Measurements from ENCODE around the gene ZNF618.

DNA sequence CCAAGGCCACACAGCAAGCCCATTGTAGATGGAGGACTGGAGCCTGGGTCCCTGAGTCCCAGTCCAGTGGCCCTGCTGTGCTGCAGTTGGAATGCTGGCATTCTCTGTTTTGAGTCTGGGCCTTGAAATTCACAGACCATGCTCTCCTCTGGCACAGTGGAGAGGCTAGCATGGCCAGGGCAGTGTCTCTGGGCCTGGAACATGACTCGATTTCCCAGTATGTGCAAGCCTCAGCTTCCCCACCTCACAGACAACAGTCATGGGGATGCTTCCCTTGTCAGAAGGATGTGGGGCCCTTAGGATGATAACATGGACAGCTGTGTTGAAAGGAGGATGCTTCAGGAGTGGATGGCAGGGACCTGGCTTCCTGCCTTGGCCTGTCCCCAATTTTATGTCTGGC is 110.8 kb downstream of the ZNF618 start:
- TF ChIP-seq, protein P1, sequence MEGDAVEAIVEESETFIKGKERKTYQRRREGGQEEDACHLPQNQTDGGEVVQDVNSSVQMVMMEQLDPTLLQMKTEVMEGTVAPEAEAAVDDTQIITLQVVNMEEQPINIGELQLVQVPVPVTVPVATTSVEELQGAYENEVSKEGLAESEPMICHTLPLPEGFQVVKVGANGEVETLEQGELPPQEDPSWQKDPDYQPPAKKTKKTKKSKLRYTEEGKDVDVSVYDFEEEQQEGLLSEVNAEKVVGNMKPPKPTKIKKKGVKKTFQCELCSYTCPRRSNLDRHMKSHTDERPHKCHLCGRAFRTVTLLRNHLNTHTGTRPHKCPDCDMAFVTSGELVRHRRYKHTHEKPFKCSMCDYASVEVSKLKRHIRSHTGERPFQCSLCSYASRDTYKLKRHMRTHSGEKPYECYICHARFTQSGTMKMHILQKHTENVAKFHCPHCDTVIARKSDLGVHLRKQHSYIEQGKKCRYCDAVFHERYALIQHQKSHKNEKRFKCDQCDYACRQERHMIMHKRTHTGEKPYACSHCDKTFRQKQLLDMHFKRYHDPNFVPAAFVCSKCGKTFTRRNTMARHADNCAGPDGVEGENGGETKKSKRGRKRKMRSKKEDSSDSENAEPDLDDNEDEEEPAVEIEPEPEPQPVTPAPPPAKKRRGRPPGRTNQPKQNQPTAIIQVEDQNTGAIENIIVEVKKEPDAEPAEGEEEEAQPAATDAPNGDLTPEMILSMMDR (IDR thresholded peaks at IDR 0.05; ENCODE audit: borderline replicate concordance, extremely low read depth, low read length, poor library complexity, severe bottlenecking), result no peak
- no peak for TF ChIP-seq EZH2 (IDR thresholded peaks at IDR 0.05; ENCODE audit: borderline replicate concordance, low read depth, low read length, severe bottlenecking)
